HepG2 (cell line): ENCODE results near the gene HSD11B1L. TPM values are rescaled to one million over a fixed set of nuclear protein-coding genes. Genes with fewer than 3 reads are reported as not detected.
"Not testable (repeated sequence)": the region's sequence is repeated elsewhere in the genome, so short reads cannot be mapped to it uniquely, and the experiment has no call there.

ENCODE experiments used
- ATAC-seq: fragments of 200-7000 bp; cut with Tn5 transposase; 3 replicates; pipeline ENCODE4 v1.9.1; 2020; ENCODE audit warnings: mild to moderate bottlenecking, moderate library complexity
- BruUV-seq: library from RNA; stranded (reverse); fragments of 400-500 nt; replicated peaks from 2 replicates; lab custom pipeline; 2021; lab: Mats Ljungman, UMichigan
- CTCF ChIA-PET: fragments of 300-600 bp; formaldehyde crosslinking; extraction: SDS; loops from one replicate; lab custom pipeline; 2021; ENCODE audit warnings: low total read pairs, inconsistent platforms, low intra/inter-chr PET ratio; lab: Yijun Ruan, JAX
- POLR2A ChIA-PET: fragments of 350-600 bp; sonication (Branson Sonifier 250); formaldehyde crosslinking; loops from one replicate; lab custom pipeline; 2020; ENCODE audit warnings: antibody characterized with exemption, inconsistent platforms; lab: Yijun Ruan, JAX
- DNase-seq: peaks from one replicate; pipeline ENCODE4 v3.0.0-alpha.2; 2015; ENCODE audit warnings: low spot score
- FAIRE-seq: peaks from 3 replicates; lab custom pipeline; 2011; peaks lifted over from hg19 to GRCh38; lab: Jason Lieb, UNC
- H2AFZ ChIP-seq: one replicate; pipeline ENCODE4 v1.6.1; 2011; ENCODE audit warnings: low read length, inconsistent platforms
- H3K27ac ChIP-seq: fragments of 300-600 bp; 3 replicates; pipeline ENCODE4 v1.8.0; 2011; ENCODE audit warnings: mixed run types, mild to moderate bottlenecking, mixed read lengths, low read length, inconsistent platforms; ENCODE audit not compliant: insufficient read depth; ENCODE audit errors: extremely low read length
- H3K27me3 ChIP-seq, 2 experiments: fragments of 200-600 bp in 1 of 2; 2 replicates in 1 of 2; 3 replicates in 1 of 2; pipeline versions ENCODE4 v1.6.0 to v1.8.0; 2011; ENCODE audit warnings: low read length in 2 of 2, mild to moderate bottlenecking in 2 of 2, moderate library complexity in 2 of 2, inconsistent platforms in 1 of 2; ENCODE audit not compliant: insufficient read depth in 2 of 2, control insufficient read depth in 1 of 2
- H3K36me3 ChIP-seq, 2 experiments: fragments of 200-600 bp in 1 of 2; replicated peaks in 1 of 2; 2 replicates in 1 of 2; 3 replicates in 1 of 2; pipeline versions ENCODE4 v1.5.1 to v1.8.0; 2011; ENCODE audit warnings: low read length in 2 of 2, inconsistent platforms in 1 of 2; ENCODE audit not compliant: insufficient read depth in 2 of 2, control insufficient read depth in 1 of 2
- H3K4me1 ChIP-seq: 2 replicates; pipeline ENCODE4 v1.5.1; 2012; ENCODE audit warnings: low read length, inconsistent platforms; ENCODE audit not compliant: insufficient read depth
- H3K4me2 ChIP-seq: 2 replicates; pipeline ENCODE4 v1.6.0; 2011; ENCODE audit warnings: low read depth, low read length, inconsistent platforms
- H3K4me3 ChIP-seq, 3 experiments: fragments of 200-600 bp in 1 of 3; sonication (generic), shearing (Covaris generic) in 1 of 3; replicated peaks in 1 of 3; 2 replicates each; pipeline ENCODE4 v1.5.1; 2011 to 2016; ENCODE audit warnings: low read length in 3 of 3, inconsistent platforms in 2 of 3, low read depth in 2 of 3, mild to moderate bottlenecking in 2 of 3, control low read depth in 1 of 3, mixed read lengths in 1 of 3; ENCODE audit not compliant: insufficient read depth in 1 of 3
- H3K79me2 ChIP-seq: one replicate; pipeline ENCODE4 v1.6.1; 2011; ENCODE audit warnings: low read length, inconsistent platforms; ENCODE audit not compliant: insufficient read depth
- H3K9ac ChIP-seq: 2 replicates; pipeline ENCODE4 v1.6.0; 2011; ENCODE audit warnings: mild to moderate bottlenecking, low read depth, low read length, inconsistent platforms; ENCODE audit not compliant: insufficient read depth
- H3K9me3 ChIP-seq: 2 replicates; pipeline ENCODE4 v1.5.1; 2012; ENCODE audit warnings: mild to moderate bottlenecking, low read length
- H4K20me1 ChIP-seq: 2 replicates; pipeline ENCODE4 v1.6.0; 2011; ENCODE audit warnings: inconsistent platforms, mild to moderate bottlenecking, low read length, moderate library complexity; ENCODE audit not compliant: insufficient read depth
- EEA1 ChIP-seq: sonication (generic); formaldehyde crosslinking; IDR thresholded peaks from 2 replicates; pipeline ENCODE4 v1.5.1; 2020; ENCODE audit warnings: mild to moderate bottlenecking, missing genetic modification reagents, borderline replicate concordance
- PATZ1 ChIP-seq: sonication (generic); formaldehyde crosslinking; IDR thresholded peaks from 2 replicates; pipeline ENCODE4 v1.4.0; 2020; ENCODE audit warnings: missing genetic modification reagents
- WGBS: methylation state at CpG from one replicate; pipeline ENCODE4 v1.1.6; 2017; ENCODE audit warnings: low lambda C conversion rate; 5-methylcytosine and 5-hydroxymethylcytosine counted together
- in situ Hi-C: cut with HindIII; loops from 2 replicates; pipeline ENCODE4 v1.10.0; 2017; ENCODE audit warnings: low pct_unique_long_range_greater_than_20kb; ENCODE audit not compliant: extremely low pct_ligation_motif_present
- intact Hi-C: fragments of 100-400 bp; cut with micrococcal nuclease; formaldehyde crosslinking; loops from one replicate; pipeline ENCODE4 v1.10.0; 2022; ENCODE audit not compliant: unreplicated experiment
- polyA plus RNA-seq, 8 experiments: library from polyadenylated mRNA; depleted of rRNA in 3 of 8; stranded (reverse) in 7 of 8; unstranded in 1 of 8; fragments of >200 nt; fragmentation: Illumina TruSeq in 4 of 8; extraction: Trizol in 4 of 8; gene quantifications; 2 replicates each; pipeline versions ENCODE4 v1.2.1 to v1.2.3, GENCODE V29; 2011 to 2016; ENCODE audit warnings: low read depth in 4 of 8, missing spikeins in 1 of 8, mixed read lengths in 1 of 8; ENCODE audit not compliant: insufficient read depth in 1 of 8
- total RNA-seq, 5 experiments: library from RNA; depleted of rRNA; stranded (reverse); fragments of >200 nt; fragmentation: Illumina TruSeq; extraction: Trizol; gene quantifications; 2 replicates each; pipeline ENCODE4 v1.2.3, GENCODE V29; 2016; ENCODE audit warnings: low read depth in 1 of 5
- TF ChIP-seq, protein P1 (sequence below): sonication (generic); formaldehyde crosslinking; IDR thresholded peaks from 2 replicates; pipeline ENCODE4 v1.5.0; 2020; ENCODE audit warnings: mild to moderate bottlenecking, missing genetic modification reagents

The HSD11B1L gene
- total and polyA plus RNA-seq, 2 of the 13 experiments (the other 11 are each of a cell fraction or from before 2014, with no cell fraction given), result 2.8 to 3.9 TPM

- CTCF ChIA-PET, result no interaction called here
- no peak overlapping the region for H3K27ac ChIP-seq
- no peaks in the 10 kb centered on the region for H3K4me1 ChIP-seq
- H3K4me3 ChIP-seq, result no peak overlapping the region
- no peaks in the 10 kb centered on the region for H4K20me1 ChIP-seq
- H3K9ac ChIP-seq, result no peak overlapping the region
- DNase-seq (no peak), FAIRE-seq (no peak), ATAC-seq (no peak)
- in situ Hi-C loops, result no loop called here
- TF ChIP-seq, protein P1, sequence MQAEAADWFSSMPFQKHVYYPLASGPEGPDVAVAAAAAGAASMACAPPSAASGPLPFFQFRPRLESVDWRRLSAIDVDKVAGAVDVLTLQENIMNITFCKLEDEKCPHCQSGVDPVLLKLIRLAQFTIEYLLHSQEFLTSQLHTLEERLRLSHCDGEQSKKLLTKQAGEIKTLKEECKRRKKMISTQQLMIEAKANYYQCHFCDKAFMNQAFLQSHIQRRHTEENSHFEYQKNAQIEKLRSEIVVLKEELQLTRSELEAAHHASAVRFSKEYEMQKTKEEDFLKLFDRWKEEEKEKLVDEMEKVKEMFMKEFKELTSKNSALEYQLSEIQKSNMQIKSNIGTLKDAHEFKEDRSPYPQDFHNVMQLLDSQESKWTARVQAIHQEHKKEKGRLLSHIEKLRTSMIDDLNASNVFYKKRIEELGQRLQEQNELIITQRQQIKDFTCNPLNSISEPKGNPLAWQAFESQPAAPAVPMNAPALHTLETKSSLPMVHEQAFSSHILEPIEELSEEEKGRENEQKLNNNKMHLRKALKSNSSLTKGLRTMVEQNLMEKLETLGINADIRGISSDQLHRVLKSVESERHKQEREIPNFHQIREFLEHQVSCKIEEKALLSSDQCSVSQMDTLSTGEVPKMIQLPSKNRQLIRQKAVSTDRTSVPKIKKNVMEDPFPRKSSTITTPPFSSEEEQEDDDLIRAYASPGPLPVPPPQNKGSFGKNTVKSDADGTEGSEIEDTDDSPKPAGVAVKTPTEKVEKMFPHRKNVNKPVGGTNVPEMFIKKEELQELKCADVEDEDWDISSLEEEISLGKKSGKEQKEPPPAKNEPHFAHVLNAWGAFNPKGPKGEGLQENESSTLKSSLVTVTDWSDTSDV (CRISPR knock-in tag), result no peak
- no peak for TF ChIP-seq EEA1 (CRISPR knock-in tag)
- no peak for TF ChIP-seq PATZ1
- no peaks in the 10 kb centered on the region for H3K79me2 ChIP-seq
- 33% methylated on average over 4 of the region's 4 CpGs for WGBS
- H3K4me2 ChIP-seq, result no peak overlapping the region
- BruUV-seq, result no TSS peak
- no peak overlapping the region for H2AFZ ChIP-seq
- intact Hi-C loops, result no loop called here
- H3K9me3 ChIP-seq, result no peaks in the 10 kb centered on the region; the same call in 1 of the 2 replicates
- POLR2A ChIA-PET, result no interaction called here
- H3K36me3 ChIP-seq, result no peaks in the 10 kb centered on the region
- H3K27me3 ChIP-seq, result no peaks in the 10 kb centered on the region
Observed at GRCh38 chr19:5727453-5728050, 46.7 kb downstream of the HSD11B1L start.

- WGBS, result 51% methylated on average over 2 of the region's 2 CpGs
- CTCF ChIA-PET, H3K36me3 ChIP-seq, POLR2A ChIA-PET, H3K9ac ChIP-seq, DNase-seq, ATAC-seq, intact Hi-C loops, H3K79me2 ChIP-seq, in situ Hi-C loops, H4K20me1 ChIP-seq, H3K4me2 ChIP-seq, H2AFZ ChIP-seq, H3K4me3 ChIP-seq, H3K27ac ChIP-seq, FAIRE-seq, H3K27me3 ChIP-seq, H3K4me1 ChIP-seq, BruUV-seq, H3K9me3 ChIP-seq: not testable (repeated sequence)
Observed at GRCh38 chr19:5733172-5733571, 52.3 kb downstream of the HSD11B1L start.
